GM12891 (cell line): ENCODE measurements around the gene MBNL3.

Experiments used
- PAX5 ChIP-seq: IDR thresholded peaks from 2 replicates; pipeline ENCODE4 v1.6.1; 2011; ENCODE audit warnings: low read length, moderate library complexity, mild to moderate bottlenecking; ENCODE audit not compliant: insufficient read depth, severe bottlenecking
- SPI1 ChIP-seq: IDR thresholded peaks from 2 replicates; pipeline ENCODE4 v1.6.1; 2011; ENCODE audit warnings: low read depth, low read length, control low read depth

GRCh38 chrX:132481449-132481848 lies 7.4 kb downstream of the MBNL3 start:
- TF ChIP-seq PAX5 (no peak), SPI1 (no peak)
